Raji (cell line): Measurements from ENCODE around the gene OXLD1.

Source experiments
- POLR2A ChIP-seq: IDR thresholded peaks from 2 replicates; pipeline ENCODE4 v1.6.1; 2011; ENCODE audit warnings: low read depth, low read length, control low read depth; ENCODE audit not compliant: insufficient read depth

Gene OXLD1

DNA sequence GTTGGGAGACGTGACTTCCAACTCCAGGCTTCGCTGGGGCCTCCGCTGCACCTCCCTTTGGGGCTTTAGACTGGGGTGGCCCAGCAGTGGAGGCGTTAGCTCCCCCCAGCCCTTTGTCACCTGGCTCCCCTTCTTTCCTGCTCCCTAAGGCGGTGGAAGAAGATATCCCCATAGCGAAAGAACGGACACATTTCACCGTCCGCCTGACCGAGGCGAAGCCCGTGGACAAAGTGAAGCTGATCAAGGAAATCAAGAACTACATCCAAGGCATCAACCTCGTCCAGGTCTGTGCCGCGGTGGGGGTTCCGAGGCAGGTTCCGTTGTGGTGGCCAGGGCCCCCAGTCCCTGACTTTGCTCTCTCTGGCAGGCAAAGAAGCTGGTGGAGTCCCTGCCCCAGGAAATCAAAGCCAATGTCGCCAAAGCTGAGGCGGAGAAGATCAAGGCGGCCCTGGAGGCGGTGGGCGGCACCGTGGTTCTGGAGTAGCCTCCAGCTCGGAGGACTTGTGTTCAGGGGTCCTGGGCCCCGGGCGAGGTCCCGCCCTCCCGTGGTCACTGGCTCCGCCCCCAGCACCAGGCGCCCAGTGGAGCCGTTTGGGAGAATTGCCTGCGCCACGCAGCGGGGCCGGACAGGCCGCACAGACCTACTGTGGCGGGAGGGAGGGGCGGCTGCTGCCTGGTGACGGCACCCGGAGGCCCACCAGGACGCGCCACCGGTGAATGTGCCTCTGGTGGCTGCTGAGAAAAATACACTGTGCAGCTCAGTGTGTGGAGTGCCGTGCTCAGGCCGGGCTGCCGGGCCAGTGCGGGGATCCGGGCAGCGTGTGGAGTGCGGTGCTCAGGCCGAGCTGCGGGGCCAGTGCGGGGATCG, 40.6 kb upstream of the OXLD1 start:
- TF ChIP-seq POLR2A = no peak

DNA sequence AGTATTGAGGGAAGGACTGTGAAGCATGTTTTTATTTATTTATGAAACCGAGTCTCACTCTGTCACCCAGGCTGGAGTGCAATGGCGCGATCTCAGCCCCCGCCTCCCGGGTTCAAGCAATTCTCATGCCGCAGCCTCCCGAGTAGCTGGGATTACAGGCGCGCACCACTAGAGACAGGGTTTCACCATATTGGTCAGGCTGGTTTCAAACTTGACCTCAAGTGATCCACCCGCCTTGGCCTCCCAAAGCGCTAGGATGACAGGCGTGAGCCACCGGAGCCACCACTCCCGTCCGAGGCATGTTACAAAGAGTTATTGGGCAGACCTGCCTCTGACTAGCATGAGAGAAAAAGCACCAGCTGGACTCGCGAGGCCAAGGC, 39.8 kb upstream of the OXLD1 start:
- no peak for TF ChIP-seq POLR2A

DNA sequence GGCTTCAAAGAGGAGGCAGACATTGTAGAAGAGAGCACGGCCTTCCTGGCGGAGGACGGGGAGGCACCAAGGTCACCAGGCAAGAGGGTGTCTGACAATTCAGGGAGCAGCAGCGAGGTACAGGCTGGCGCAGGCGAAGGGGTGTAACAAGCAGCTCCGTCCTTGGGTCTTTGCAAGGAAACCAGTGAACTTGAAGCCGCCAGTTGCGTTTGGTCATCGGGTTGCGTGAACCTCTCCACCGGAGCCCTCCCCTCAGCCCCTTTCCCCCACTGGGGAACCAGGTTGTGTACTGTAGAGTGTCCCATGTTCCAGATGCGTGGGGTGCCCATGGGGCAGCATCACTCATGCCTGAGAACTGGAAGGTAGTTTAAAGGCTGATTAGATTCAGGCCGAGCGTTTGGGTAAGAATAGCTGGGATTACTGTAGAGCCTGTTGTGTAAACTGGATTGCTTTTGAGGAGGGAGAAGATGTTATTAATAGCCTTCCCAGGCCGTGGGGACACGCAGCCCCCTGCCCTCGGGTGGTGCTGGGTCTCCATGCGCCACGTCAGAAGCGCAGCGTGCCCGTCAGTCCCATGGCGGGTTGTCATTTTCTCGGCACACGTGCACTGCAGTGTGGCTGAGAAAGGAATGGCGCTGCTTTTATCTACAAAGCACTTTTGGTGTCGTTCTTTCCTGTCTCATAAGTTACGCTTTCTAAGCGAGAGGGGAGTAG, 39.3 kb upstream of the OXLD1 start:
- no peak for TF ChIP-seq POLR2A

DNA sequence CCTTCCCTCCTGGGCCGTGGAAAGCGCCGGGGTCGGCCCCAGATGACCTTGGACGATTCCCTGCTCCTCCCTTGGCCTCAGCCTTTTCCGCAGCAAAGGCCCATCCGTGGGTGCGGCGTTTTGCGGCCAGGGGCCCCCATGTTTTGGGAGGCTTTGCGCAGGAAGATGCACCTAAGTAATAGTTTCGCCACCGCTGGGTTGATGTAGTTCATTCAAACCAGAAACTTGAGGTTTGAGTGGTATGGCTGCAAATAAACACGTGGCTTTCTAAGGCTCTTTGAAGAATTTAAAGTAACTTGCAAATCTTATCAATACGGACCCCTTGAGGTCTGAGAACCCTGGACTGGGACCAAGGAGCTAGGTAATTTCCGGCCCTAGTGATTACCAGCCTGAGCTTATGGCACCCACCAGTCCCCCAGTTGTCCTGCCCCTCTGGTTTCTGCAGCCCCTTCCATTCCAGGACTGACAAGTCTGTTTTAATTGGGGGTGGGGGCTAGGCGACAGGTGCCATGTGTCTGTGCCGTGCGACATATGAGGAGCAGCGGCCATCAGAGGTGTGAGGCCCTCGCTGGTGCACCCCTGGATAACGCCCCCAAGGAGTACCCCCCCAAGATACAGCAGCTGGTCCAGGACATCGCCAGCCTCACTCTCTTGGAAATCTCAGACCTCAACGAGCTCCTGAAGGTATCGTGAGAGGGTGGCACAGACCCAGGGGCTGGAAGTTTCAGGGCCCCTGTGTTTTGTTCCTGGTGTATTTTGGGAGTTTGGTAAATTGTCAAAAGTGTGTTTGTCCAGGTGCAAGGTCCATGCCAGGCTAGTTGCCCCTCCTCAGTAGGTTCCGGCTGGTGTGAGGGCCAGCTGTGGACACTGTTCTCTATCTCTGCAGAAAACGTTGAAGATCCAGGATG, 37.6 kb upstream of the OXLD1 start:
- no peak for TF ChIP-seq POLR2A

DNA sequence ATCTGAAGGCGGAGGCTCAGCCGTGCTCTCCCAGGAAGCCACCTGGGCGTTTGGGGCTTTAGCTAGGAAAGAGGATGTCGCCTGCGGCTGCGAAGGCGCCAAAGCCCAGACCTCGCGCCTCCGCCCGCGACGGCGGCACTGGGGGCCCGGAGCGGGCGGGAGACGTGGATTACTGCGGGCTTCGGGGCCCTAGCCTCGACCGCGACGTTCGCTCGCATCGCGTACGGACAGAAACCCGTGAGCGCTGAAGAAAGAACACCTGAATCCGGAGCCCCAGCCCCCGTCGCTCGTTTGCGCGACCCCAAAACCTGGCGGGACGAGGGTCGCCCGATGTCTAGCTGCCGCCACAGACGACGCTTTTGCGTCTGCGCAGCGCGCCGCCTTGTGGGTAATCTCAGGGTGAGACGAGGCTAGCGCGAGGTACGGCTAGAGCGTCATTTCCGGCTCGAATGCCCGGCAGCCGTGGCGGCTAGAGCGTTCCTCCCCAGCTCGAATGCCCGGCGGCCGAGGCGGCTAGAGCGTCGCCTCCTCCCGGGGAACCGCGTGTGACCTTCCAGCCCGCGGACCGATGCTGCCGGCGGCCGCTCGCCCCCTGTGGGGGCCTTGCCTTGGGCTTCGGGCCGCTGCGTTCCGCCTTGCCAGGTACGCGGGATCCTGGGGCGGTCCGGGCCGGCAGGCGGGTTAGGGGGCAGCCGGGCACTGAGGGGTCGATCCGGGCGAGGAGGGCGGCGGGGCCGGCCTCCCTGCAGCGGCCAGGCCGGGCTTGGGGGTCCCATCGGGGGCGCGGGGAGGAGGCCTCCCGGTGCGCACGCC, 36.7 kb upstream of the OXLD1 start, which contains the start of gene MRPL12:
Gene MRPL12, plus strand, starts transcription at position 434 of the 813 bp plus-strand sequence. Its CDS starts 135 bp downstream, at position 569.
- peak; percentile 98 for TF ChIP-seq POLR2A

DNA sequence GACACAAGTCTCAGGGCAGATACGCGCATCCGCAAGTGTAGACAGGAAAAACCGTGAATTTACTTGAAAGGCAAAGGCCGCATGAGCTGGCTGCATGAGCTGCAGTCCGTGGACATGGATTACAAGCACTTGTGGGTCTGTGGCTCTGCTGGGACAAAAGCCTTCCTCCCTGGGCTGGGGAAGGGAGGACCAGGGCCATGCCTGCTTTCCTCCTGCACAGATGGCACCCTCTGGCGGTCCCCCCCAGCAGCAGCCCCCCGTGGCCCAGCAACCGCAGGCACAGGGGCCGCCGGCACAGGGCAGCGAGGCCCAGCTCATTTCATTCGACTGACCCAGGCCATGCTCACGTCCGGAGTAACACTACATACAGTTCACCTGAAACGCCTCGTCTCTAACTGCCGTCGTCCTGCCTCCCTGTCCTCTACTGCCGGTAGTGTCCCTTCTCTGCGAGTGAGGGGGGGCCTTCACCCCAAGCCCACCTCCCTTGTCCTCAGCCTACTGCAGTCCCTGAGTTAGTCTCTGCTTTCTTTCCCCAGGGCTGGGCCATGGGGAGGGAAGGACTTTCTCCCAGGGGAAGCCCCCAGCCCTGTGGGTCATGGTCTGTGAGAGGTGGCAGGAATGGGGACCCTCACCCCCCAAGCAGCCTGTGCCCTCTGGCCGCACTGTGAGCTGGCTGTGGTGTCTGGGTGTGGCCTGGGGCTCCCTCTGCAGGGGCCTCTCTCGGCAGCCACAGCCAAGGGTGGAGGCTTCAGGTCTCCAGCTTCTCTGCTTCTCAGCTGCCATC, 35.1 kb upstream of the OXLD1 start:
- peak; percentile 21; the same call in 1 of the 2 replicates for TF ChIP-seq POLR2A

DNA sequence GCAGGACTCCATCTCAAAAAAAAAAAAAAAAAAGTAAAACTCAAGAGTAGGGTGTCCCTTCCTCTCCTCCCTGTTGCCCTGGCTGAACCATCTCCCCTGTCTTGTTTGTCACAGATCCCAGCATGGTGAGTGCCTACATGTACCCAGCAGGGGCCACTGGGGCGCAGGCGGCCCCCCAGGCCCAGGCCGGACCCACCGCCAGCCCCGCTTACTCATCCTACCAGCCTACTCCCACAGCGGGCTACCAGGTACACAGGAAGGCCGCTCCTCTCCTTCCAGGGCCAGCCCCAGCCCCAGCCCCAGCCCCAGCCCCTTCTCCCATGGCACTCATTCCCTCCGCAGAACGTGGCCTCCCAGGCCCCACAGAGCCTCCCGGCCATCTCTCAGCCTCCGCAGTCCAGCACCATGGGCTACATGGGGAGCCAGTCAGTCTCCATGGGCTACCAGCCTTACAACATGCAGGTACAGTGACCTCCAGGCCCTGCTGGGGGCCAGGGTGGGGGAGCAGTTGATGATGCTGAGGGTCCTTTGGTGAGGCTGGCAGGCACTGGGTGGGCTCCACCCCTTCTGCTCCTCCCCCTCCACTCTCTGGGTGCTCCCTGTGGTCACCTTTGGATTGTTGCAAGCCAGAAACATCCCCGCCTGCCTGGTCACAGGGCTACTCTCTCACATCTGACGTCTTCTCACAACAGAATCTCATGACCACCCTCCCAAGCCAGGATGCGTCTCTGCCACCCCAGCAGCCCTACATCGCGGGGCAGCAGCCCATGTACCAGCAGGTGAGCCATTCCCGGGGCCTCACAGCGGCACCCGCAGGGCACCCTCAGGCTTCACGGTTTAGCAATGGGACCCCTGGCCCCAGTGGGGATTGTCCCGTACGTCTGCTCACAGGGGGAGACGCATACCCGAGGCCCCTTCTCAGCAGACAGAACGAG, 34.2 kb upstream of the OXLD1 start:
- no peak for TF ChIP-seq POLR2A

DNA sequence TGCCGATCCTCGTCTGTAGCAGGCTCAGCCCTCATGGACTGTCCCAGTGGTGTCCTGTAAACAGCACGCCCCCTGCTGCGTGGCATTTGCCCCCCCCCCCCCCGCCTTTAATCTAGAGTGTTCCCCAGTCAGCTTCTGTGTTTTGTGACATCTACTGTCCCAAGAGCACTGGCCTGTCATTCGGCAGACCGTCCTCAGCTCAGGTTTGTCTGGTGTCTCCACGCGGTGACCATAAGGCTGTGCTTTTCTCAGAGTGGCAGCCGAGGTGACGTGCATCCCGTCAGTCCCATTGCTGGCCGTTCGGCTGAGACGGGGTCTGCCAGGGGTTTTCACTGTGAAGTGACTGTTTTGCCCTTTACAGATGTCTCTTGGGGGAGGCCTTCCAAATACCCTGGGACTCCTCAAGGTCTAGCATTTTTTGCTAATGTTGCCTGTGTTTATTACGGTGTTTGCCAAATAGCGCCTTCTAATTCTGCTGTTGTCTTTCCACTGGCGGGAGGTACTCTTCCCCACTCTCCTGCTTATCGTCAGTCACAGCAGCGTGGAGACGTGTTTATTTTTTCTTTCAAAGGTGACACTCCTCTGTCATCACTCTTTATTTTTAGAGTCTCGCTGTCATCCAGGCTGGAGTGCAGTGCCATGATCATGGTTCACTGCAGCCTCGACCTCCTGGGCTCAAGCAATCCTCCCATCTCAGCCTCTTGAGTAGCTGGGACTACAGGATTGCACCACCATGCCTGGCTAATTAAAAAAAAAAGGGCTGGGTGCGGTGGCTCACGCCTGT, 31.0 kb upstream of the OXLD1 start:
- TF ChIP-seq POLR2A = no peak

DNA sequence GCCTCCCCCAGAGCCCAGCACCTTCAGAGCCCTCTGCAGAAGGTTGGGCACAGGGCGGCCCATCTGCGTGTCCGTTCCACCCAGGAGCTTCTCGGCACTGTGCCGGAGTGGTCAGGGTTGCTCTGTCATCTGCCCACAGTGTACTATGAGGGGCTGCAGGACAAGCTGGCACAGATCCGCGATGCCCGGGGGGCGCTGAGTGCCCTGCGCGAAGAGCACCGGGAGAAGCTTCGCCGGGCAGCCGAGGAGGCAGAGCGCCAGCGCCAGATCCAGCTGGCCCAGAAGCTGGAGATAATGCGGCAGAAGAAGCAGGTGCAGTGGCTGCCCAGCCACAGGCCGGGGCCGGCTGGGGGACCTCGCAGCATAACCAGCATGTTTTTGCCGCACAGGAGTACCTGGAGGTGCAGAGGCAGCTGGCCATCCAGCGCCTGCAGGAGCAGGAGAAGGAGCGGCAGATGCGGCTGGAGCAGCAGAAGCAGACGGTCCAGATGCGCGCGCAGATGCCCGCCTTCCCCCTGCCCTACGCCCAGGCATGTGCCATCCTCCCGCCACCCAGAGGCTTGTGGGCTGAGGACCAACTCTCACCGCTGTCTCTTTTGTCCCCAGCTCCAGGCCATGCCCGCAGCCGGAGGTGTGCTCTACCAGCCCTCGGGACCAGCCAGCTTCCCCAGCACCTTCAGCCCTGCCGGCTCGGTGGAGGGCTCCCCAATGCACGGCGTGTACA, 30.0 kb upstream of the OXLD1 start:
- no peak for TF ChIP-seq POLR2A

DNA sequence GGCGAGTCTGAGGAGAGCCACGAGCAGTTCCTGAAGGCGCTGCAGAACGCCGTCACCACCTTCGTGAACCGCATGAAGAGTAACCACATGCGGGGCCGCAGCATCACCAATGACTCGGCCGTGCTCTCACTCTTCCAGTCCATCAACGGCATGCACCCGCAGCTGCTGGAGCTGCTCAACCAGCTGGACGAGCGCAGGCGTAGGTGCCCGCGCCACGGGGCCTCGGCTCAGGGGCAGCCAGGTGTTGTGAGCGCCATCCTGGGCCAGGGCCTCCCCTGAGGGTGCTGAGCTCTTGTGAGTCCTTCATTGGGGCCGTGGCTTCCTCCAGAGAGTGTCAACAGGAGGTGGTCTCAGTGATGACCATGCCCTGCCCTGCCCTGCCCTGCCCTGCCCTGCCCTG, 29.4 kb upstream of the OXLD1 start:
- no peak for TF ChIP-seq POLR2A

DNA sequence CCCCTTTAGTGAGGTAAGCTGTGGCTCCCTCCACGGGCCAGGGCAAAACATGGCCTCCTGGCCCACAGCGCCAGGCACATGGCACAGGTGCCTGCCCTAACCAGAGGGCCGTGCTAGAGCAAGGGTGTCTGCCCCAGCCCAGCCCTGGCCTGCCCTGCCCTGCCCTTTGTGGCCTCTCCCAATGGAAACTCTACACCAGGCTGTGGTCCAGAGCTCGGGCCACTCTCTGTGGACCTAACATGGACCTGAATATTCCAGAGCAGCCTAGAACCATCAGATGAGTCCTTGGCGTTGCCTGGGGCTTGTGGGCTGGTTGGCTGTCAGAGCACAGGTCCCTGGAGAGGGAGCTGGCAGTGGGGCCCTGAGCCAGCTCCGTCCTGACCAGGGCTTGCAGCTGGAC, 28.8 kb upstream of the OXLD1 start:
- TF ChIP-seq POLR2A = no peak
